ENCODE measurements around the gene BABAM2. TPM values are rescaled to one million over a fixed set of nuclear protein-coding genes. Genes with fewer than 3 reads are reported as not detected.

Gene BABAM2
- total and polyA plus RNA-seq, 2 experiments from 2014 or later: 35.2 to 46.1 TPM

- in situ Hi-C loops (cut with MboI): no loop called here
- Histone ChIP-seq H3K4me3 (no peak overlapping the region), H3F3A (ENCODE audit: insufficient read depth) (peaks cover 23% of the 10 kb centered on the region), H3K27ac (peak overlapping the region; percentile 36), H3K4me1 (ENCODE audit: insufficient read depth) (peaks cover 48% of the 10 kb centered on the region), H3K4me2 (ENCODE audit: unreplicated experiment) (peak overlapping the region; percentile 35), H3K9me3 (ENCODE audit: low read depth) (no peaks in the 10 kb centered on the region), H3K79me2 (ENCODE audit: insufficient read depth) (no peaks in the 10 kb centered on the region), H3K36me3 (ENCODE audit: low read depth) (no peaks in the 10 kb centered on the region), H3K9ac (no peak overlapping the region), H4K20me1 (ENCODE audit: insufficient read depth) (no peaks in the 10 kb centered on the region), H2AFZ (no peak overlapping the region), H3K27me3 (replicated peaks; ENCODE audit: insufficient read depth) (no peaks in the 10 kb centered on the region), H3K9me2 (ENCODE audit: insufficient read depth) (no peaks in the 10 kb centered on the region)
- DNase-seq: peak; percentile 83
- no peak for TF ChIP-seq EZH2 (IDR thresholded peaks at IDR 0.05; ENCODE audit: insufficient read depth, poor library complexity, severe bottlenecking)
- TF ChIP-seq EZH2phosphoT487 (IDR thresholded peaks at IDR 0.05; ENCODE audit: insufficient read depth, low read depth): no peak
- 35 to 36% methylated on average over 7 of the region's 7 CpGs for WGBS, 2 experiments (ENCODE audit: low coverage in 1 of 2, low lambda C conversion rate in 2 of 2, missing lambda C conversion rate in 2 of 2)
Observed at GRCh38 chr2:28296243-28296642, 405.7 kb downstream of the BABAM2 start.

GRCh38 chr2:28296904-28297303 is 406.4 kb downstream of the BABAM2 start:
- TF ChIP-seq EZH2phosphoT487 (IDR thresholded peaks at IDR 0.05; ENCODE audit: insufficient read depth, low read depth): no peak
- TF ChIP-seq EZH2 (IDR thresholded peaks at IDR 0.05; ENCODE audit: insufficient read depth, poor library complexity, severe bottlenecking): no peak
- H4K20me1 ChIP-seq (ENCODE audit: insufficient read depth): no peaks in the 10 kb centered on the region
- H3K27ac ChIP-seq: peak overlapping the region; percentile 36
- H3K4me1 ChIP-seq (ENCODE audit: insufficient read depth): peaks cover 45% of the 10 kb centered on the region
- DNase-seq: peak; percentile 80
- no peaks in the 10 kb centered on the region for H3K9me2 ChIP-seq (ENCODE audit: insufficient read depth)
- in situ Hi-C loops (cut with MboI): no loop called here
- H3K36me3 ChIP-seq (ENCODE audit: low read depth): no peaks in the 10 kb centered on the region
- H3K4me2 ChIP-seq (ENCODE audit: unreplicated experiment): peak overlapping the region; percentile 35
- H2AFZ ChIP-seq: no peak overlapping the region
- 43% methylated on average over 4 of the region's 4 CpGs for WGBS, 2 experiments (ENCODE audit: low coverage in 1 of 2, low lambda C conversion rate in 2 of 2, missing lambda C conversion rate in 2 of 2)
- no peaks in the 10 kb centered on the region for H3K9me3 ChIP-seq (ENCODE audit: low read depth)
- peaks cover 26% of the 10 kb centered on the region for H3F3A ChIP-seq (ENCODE audit: insufficient read depth)
- H3K9ac ChIP-seq: no peak overlapping the region
- no peaks in the 10 kb centered on the region for H3K27me3 ChIP-seq (replicated peaks; ENCODE audit: insufficient read depth)
- no peaks in the 10 kb centered on the region for H3K79me2 ChIP-seq (ENCODE audit: insufficient read depth)
- H3K4me3 ChIP-seq: no peak overlapping the region

GRCh38 chr2:28297531-28297930 is 407.0 kb downstream of the BABAM2 start:
- TF ChIP-seq EZH2phosphoT487 (IDR thresholded peaks at IDR 0.05; ENCODE audit: insufficient read depth, low read depth): no peak
- TF ChIP-seq EZH2 (IDR thresholded peaks at IDR 0.05; ENCODE audit: insufficient read depth, poor library complexity, severe bottlenecking): no peak
- no peak overlapping the region for H3K4me3 ChIP-seq
- no peaks in the 10 kb centered on the region for H3K36me3 ChIP-seq (ENCODE audit: low read depth)
- peaks cover 26% of the 10 kb centered on the region for H3F3A ChIP-seq (ENCODE audit: insufficient read depth)
- H3K4me2 ChIP-seq (ENCODE audit: unreplicated experiment): no peak overlapping the region
- no peak overlapping the region for H3K9ac ChIP-seq
- no peaks in the 10 kb centered on the region for H3K9me2 ChIP-seq (ENCODE audit: insufficient read depth)
- H3K9me3 ChIP-seq (ENCODE audit: low read depth): no peaks in the 10 kb centered on the region
- no peaks in the 10 kb centered on the region for H3K27me3 ChIP-seq (replicated peaks; ENCODE audit: insufficient read depth)
- H2AFZ ChIP-seq: no peak overlapping the region
- H3K79me2 ChIP-seq (ENCODE audit: insufficient read depth): no peaks in the 10 kb centered on the region
- H4K20me1 ChIP-seq (ENCODE audit: insufficient read depth): no peaks in the 10 kb centered on the region
- H3K4me1 ChIP-seq (ENCODE audit: insufficient read depth): peaks cover 38% of the 10 kb centered on the region
- no peak for DNase-seq
- in situ Hi-C loops (cut with MboI): no loop called here
- no peak overlapping the region for H3K27ac ChIP-seq
- WGBS, 2 experiments (ENCODE audit: low coverage in 1 of 2, low lambda C conversion rate in 2 of 2, missing lambda C conversion rate in 2 of 2): 98 to 99% methylated on average over 2 of the region's 2 CpGs

GRCh38 chr2:28298406-28298805 is 407.9 kb downstream of the BABAM2 start:
- H3F3A ChIP-seq (ENCODE audit: insufficient read depth): peaks cover 26% of the 10 kb centered on the region
- H3K9me3 ChIP-seq (ENCODE audit: low read depth): no peaks in the 10 kb centered on the region
- in situ Hi-C loops (cut with MboI): no loop called here
- no peak overlapping the region for H3K27ac ChIP-seq
- no peaks in the 10 kb centered on the region for H3K79me2 ChIP-seq (ENCODE audit: insufficient read depth)
- H3K36me3 ChIP-seq (ENCODE audit: low read depth): no peaks in the 10 kb centered on the region
- no peak overlapping the region for H3K9ac ChIP-seq
- H2AFZ ChIP-seq: no peak overlapping the region
- H4K20me1 ChIP-seq (ENCODE audit: insufficient read depth): no peaks in the 10 kb centered on the region
- no peaks in the 10 kb centered on the region for H3K9me2 ChIP-seq (ENCODE audit: insufficient read depth)
- no peak overlapping the region for H3K4me3 ChIP-seq
- peaks cover 36% of the 10 kb centered on the region for H3K4me1 ChIP-seq (ENCODE audit: insufficient read depth)
- DNase-seq: no peak
- no peak overlapping the region for H3K4me2 ChIP-seq (ENCODE audit: unreplicated experiment)
- 99 to 100% methylated on average over 3 of the region's 3 CpGs for WGBS, 2 experiments (ENCODE audit: low coverage in 1 of 2, low lambda C conversion rate in 2 of 2, missing lambda C conversion rate in 2 of 2)
- TF ChIP-seq EZH2phosphoT487 (IDR thresholded peaks at IDR 0.05; ENCODE audit: insufficient read depth, low read depth) (no peak), EZH2 (IDR thresholded peaks at IDR 0.05; ENCODE audit: insufficient read depth, poor library complexity, severe bottlenecking) (no peak)
- H3K27me3 ChIP-seq (replicated peaks; ENCODE audit: insufficient read depth): no peaks in the 10 kb centered on the region
